HG03196 (cell line): ENCODE measurements around the gene ATP6V1F.
"Not testable (repeated sequence)": the region's sequence is repeated elsewhere in the genome, so short reads cannot be mapped to it uniquely, and the experiment has no call there.

Experiments used
- ATAC-seq: cut with Tn5 transposase; IDR thresholded peaks from one replicate; pipeline ENCODE4 v1.9.1; 2021; ENCODE audit not compliant: unreplicated experiment

The ATP6V1F gene

DNA sequence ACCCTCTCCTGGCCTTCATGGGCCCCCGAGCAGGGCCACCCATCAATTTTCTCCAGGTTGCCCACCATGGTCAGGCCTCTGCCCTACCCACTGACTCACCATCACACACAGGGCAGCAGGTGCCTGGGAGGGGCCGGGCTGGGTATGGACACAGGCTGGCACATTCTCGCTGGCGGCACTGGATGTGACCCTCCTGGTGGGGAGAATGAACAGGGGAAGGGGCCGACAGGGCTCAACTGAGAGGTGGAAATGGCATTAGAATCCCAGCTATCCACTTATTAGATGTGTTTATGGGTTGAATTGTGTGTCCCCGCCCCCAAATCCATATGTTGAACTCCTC lies 31.4 kb downstream of the ATP6V1F start:
- ATAC-seq = no peak

DNA sequence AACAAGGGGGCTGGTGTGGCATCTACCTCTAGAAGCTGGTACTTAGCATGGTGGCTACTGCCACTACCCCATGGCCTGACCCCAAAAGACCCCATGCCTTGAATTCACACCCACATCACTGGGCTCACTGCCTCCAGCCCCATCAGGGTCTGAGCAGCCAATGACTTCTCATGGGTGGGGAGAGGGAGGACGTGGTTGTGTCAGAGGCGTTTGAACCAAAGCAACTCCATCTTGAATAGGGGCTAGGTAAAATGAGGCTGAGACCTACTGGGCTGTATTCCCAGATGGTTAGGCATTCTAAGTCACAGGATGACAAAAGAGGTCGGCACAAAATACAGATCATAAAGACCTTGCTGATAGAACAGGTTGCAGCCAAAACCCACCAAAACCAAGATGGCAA lies 32.7 kb downstream of the ATP6V1F start:
- no peak for ATAC-seq

DNA sequence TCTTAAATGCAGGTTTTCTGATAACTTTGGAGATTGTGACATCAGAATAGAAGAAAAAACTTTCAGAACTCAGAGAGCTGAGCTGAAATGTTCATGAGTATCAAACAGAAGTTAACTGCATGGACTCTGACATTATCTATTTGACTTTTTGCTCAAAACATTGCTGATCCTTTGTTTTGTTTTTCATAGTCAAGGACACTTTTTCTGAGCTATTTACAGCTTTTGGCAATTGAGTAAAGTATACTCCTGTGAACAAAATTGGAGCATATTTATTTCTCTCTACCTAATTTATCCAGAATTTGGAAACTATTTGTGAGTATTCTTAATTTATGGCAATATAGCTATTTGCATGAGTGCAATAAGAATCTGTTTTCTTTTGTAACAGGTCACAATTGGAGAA lies 36.7 kb downstream of the ATP6V1F start:
- ATAC-seq = no peak

DNA sequence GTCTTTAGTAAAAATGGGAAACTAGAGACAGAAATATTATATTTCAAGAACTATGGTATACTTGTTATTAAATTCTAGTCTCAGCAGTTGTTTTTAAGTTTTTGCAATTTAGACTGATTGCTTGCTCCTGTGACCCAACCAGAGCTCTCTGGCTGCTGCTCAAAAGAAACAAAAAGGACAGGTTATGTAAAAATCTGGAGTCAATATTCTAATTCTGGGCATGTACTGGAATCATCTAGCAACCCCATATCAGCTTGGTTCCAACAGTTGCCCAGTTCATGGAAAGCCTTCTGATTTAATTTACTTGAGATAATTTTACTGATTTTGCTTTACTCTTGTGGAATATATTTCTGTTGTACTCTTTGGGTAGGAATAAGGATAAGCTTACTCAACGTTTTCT lies 37.6 kb downstream of the ATP6V1F start:
- ATAC-seq = no peak

DNA sequence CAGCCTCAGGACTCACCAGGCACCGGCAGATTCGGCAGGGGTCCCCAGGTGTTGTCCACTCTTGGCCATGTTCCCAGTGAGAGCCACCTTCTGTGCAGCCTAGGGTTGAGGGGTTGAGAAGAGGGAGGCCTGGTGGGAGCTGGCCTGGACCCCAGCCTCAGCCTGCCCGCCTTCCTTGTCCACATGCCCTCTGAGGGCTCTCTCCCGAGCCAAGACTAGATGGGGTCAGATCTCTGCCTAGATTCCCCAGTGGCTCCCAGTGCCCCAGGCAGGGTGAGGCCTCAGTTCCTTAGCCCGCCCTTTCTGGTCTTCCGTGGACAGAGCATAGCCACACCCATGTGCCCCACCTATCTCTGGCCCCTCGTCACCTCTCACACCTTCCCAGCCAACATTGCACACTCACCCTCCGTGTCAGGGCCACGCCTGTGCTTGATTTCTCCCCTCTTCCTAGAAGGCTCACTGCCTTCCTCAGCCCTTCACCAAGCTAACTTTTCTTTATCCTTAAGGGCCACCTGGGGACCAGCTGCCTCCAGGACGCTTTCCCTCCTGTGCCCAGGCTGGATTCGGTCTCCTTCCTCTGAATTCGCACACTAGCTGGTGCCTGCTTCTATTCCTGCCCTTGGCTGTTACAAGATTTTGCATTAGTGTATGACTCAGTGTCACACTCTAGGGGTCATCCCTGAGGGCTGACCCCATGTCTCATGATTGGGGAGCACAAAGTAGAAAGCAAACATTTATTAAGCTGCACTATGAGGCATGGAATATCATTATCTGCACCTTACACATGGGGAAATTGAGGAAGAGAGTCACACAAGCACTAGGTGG lies 40.3 kb downstream of the ATP6V1F start:
- no peak for ATAC-seq

DNA sequence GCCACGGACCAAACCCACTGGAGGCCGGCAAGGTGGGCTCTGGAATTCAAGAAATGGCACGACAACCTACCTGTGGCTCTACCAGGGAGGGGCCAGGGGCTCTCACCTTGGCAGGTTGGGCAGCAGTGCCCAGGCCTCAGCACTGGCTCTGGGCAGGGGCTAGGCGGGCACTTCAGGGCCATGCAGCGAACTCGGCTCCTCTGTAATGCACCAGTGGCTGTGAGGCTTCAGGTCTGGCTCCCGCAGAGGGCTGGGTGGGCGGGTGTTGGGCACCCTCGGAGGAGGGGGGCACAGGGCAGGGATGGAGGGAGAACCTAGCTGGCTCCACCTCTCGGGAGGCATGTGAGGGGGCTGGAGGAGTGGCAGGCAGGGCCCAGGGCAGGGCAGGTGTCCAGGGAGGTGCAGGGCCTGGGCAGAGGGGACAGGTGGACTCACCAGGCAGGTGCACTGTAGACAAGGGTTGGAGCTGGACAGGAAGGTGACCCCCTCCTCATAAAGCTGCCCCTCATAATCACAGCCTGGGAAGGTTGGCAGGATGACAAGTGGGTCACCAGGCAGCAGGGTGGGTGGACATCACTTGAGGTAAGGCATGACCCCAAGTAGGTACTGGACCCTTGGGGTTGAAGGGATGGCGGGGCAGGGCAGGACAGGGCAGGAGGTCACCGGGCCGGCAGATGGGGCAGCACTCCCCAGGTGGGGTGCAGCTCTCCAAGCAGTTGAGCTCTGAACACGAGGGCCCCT lies 41.1 kb downstream of the ATP6V1F start:
- ATAC-seq = no peak

DNA sequence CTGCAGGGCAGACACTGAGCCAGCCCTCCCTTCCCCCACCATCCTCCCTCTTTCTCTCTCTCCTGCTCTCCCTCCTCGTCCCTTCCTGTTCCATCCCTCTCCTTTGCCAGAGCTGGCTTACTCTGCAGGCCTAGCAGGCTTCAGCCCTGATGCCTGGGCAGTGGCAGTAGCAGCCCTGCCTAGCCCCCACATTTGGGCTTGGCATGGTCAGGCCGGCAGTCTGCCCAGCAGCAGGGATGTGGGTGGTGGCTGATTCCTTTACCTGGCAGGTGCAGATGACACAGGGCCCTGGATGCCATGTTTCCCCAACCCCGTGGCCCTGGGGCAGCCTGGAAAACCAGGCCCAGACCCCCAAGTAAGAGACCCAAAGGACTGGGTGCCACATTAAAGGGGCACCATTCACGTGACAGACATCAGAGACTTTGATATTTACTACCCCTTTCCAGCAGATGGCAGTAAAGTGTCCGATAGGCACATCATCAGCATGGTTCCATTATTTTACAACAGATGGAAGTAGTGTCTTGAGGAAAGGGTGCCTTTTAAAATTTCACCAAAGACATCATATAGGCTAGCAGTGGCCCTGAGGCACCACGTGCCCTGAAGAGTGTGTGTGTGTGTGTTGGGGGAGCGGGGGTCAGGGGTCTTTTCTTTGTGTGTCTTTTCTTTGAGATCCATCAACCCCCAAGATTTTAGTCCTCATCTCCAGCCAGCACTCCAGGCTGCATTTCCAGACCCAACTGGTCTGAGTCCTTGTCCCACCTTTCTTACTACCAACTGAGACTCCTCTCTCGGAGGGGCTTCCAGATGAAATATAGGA lies 41.9 kb downstream of the ATP6V1F start:
- ATAC-seq = peak; percentile 48

DNA sequence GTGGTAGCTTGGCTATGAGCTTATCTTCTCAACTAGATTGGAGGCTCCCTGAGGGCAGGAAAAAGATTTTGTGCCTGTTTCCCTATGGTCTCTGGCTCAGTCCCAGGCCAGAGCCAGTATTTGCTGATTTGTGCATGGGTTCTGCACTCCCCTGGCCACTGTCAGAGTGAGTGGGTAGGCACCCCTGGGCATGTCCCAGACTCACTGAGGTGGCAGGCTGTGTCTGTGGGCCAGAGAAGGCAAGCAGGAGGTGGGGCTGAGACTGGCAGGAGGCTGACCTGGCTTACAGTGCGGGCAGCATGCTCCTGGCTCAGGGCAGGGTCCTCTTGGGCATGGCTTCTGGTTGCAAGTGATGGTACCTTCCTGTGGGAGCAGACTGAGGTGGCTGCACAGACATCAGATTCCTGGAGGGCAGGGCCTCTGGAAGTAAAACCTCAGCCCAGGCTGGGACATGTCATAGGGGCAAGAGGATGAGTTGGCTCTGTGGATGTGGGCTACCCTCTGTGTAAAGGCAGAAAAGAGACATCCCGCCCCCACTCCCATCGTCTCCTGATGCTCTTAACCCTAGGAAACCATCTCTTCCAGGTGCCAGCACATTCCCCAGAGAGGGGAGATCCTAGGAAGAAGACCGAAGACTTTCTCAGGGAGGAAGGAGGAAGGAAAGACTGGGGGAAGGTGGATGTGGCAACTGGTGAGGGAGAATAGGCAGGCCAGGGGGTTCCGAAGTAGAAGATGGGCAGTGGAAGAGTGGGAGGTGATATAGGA lies 43.5 kb downstream of the ATP6V1F start:
- no peak for ATAC-seq

DNA sequence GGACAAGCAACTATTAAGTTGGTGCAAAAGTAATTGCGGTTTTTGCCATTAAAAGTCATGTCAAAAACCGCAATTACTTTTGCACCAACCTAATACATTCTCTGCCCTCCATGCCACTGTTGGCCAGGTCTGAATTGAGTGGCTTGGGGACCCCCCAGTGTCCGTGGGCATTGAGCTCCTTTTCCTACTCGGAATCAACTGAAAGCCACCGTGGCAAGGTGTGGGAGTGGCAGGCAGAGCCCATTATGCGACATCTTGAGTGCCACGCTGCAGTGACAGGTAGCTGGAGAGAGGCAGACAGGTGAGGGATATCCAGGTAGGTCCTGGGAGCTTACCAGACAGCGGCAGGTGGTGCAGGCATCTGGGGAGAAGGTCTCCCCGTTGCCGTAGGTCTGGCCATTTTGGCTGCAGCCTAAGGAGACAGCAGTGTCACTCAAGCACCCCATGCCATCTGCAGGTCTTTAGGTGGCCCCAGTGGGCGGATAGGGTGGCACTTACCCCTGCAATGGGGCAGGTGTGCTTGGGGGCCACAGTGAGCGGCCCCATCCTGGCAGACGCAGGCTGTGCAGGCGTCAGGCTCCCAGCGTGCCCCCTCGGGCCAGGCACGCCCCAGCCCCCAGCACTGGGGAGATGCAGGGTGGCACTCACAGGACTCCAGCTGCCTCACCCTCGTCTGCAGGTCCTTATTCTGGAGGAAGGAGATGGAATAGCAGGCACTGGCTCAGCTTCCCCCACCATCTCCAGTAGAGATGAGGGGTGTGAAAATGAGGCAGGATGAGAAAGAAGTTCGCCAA lies 44.3 kb downstream of the ATP6V1F start:
- ATAC-seq = no peak

DNA sequence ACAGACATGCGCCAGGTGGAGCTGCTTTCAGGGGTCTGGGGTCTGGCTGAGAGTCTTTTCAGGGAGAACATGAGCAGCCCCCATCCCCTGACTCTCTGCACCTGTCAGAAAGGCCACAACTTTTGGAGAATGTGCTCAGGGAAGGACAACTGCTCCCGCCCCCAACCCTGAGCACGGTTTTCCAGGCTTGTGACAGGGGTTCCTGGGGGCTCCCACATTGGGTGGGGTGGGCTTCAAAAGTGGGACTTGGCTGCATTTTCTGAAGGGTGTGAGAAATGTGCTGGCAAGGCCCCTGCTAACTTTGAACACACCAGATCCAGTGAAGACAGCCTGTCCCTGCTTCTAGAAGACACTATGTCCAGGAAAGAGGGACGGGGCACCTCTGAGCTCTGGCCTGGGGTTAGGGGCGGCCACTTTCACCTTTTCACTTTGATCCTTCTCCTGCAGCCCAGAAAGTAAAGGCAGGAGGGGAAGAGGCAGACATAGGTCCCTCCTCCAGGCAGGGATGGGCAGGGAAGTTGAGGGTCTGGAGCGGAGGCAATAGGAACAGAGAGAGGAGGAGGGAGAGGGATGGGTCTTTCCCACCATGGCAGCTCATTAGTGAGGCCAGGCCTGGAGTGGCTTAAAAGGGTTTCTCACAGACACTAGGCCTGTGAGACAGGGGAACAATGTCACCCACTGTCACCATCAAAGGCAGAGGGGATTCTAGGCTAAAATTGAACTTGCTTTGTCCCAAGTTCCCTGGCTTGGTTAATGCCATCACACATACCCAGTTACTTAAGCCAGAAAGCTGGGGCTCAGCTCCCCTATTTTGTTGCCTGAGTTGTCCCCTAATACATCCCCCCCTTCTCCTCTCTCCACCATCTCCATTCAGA lies 46.3 kb downstream of the ATP6V1F start:
- no peak for ATAC-seq

DNA sequence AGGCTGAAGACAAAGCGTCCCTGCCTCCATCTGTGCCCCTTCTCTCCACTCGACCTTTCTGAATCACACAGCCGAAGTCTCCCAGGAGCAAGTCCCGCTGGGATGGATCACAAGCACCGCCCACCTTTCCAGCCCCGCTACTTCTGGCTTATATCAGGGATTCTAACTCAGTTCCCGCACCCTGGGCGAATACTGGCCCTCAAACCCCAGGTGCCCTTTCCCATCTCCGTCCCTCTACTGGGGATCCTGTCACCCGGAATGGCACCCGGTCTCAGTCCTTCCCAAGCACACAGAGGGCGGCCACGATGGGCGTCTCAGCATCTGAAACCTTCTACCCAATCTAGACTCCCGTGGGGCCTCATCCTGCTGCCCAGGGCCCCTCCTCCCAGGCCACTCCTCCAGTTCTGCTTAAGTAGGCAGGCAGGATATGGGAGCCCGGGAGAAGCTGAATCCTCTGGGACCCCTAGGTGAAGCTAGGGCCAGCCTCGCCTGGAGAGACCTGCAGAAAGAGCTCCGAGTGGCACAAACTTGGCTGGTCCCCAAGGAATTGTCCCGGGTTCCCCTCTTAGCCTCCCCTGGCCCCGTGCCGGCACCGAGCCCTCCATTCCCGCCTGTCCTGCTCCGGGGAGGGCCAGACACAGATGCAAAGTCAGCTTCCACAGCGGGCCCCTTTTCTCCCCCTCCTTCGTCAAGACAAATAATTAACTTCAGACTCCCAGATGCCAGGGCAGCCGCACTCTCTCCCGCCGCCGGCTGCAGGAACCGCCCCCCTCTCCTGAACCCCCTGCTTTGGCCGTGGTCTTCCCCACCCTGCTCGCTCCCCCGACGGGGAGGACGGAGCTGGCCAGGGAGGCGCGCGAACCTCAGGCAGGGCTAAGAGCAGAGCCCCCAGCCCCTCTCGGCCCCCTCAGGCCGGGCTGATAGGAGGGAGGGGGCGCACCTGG lies 47.2 kb downstream of the ATP6V1F start:
- no peak for ATAC-seq

DNA sequence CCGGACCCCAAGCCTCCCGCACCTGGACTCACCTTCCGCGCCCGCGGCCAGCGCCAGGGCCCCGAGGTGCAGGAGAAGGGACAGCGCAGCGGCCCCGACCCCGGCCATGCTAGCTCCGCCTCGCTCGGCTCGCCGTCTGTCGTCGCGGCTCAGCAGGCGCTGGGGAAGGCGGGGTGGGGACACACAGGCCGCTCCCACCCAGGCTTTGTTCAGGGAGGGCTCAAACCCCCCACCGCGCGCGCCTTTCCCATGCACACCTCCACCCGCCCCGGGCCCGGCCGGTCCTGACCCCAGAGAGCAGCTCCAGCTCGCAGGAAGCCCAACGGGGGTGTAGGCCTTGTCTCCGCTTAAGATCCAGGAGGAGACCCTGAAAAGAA lies 47.9 kb downstream of the ATP6V1F start, which contains the start of gene KCP:
TSS of gene KCP (minus strand) at position 141 of the 377 bp plus-strand sequence. CDS start at position 108, 33 bp downstream.
- no peak for ATAC-seq

DNA sequence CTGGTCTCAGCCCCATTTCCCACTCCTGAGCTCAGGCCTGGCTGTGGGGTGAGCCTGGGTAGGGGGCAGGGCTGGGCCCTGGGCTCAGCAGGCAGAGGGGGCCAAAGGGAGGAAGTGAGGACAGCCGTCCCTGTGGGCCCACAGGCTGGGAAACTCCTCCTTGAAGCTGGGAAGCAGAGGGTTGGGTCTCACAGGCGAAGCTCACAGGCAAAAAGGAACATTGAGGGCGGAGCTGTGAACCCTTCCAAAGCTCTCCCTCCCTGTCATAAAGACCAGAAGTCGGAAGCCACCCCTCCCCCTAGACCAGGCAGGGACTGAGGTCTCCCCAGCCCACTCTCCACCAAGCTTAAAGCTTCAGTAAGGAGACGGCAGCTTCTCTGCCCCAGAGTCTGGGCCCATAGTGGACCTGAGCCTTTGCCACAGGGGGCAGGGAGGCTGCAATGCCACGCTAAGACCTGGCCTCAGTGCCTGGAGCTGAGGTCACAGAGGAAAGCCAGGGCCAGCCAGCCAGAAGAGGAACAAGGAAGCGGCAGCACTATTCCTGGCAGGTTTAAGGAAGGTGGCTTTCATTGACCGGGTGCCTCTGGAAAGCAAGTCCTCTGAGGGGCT lies 48.9 kb downstream of the ATP6V1F start:
- no peak for ATAC-seq

DNA sequence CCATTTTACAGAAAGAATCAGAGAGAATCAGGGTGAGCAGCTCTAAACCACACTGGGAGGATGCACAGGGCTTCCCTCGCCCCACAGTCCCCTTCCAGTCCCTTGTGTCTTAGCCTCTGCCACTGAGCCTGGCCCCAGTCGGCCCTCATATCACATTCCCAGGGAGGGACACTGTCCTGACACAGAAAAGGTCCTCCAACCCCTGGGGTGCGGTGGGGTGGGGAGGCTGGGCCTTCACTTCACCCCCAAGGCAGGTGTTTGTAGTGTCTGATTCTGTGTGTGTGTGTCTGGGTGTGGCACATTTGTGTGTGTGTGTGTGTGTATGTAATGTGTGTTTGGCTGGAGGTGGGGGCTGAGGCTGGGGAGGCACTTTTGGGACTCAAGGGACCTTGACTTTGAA lies 49.6 kb downstream of the ATP6V1F start:
- no peak for ATAC-seq

DNA sequence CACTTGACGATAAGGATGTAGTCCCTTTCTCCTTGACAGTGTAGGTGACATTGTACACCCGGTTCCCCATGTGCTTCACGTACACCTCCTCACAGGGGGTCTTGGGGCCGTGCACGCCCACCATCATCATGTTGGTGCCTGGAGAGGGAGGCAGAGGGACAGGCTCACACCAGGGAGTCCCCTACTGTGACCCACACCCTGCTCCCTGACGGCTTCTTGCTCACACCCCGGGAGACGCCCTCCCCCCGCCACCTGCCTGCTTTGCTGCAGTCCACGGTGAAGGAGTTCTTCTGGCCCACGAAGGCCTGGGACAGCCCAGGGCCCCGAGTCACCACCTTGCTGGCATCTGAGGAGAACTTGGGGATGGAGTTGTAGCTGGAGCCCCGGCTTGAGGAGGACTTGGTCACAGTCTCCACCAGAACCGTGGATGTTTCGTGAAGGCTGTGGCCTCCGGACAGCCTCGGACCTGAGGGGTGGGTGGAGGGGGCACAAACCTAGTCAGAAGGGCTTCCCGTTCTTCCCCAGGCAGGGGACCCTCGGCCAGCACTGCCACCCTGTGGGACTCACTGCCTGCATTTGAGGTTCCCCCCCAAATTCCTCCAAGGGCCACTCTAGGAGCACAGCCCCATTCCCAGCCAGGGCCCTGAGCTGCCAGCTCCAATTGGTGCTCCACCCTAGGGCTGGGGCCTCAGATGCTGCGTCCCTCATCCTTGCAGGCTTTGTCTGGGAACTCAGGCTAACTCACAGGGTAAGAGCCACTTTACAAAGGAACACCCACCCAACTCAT lies 50.2 kb downstream of the ATP6V1F start:
- ATAC-seq = not testable (repeated sequence)

DNA sequence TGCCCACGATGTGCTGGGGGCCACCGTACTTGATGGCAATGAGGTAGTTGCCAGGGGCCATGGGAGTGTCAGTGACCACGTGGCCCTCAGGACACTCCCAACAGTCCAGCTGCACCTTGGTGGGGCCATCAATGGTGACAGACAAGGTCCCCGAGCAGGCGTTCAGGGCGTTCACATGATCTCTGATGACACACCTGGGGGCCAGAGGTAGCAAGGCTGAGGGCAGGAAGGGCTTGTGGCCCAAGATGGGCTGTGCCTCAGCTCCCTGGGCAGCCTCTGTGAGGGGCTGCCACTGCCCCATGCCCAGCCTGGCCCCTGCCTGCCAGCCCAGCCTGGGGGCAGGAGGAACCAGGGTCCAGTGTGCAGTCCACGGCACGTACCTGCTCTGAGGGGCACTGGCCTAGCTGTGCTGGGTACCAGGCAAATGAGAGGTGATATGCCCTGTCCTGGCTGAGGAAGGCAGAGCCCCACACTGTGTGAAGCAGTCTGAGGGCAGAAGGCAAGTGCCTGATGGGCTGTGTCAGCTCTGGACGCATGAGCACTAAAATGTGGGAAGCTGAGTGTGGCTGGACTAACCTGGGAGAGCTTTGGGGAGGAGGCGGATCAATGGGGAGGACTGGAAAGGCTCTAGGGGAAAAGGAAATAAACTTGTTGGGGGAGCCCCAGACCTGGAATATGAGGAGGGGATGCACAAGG lies 51.4 kb downstream of the ATP6V1F start:
- ATAC-seq = no peak
